Suprapubic skin (tissue), 4 donors: ENCODE results near the gene GALK2.

Experiments
- POLR2A ChIP-seq, 2 donors: fragments of 450-650 bp; IDR thresholded peaks; one replicate each; pipeline ENCODE4 v1.6.1; 2017; ENCODE audit warnings: antibody characterized with exemption in 2 of 2, mild to moderate bottlenecking in 2 of 2, moderate library complexity in 2 of 2
- POLR2AphosphoS5 ChIP-seq, 3 donors: sonication (generic); formaldehyde crosslinking; IDR thresholded peaks; one replicate each; pipeline ENCODE4 v1.6.1; 2017; ENCODE audit warnings: antibody characterized with exemption in 3 of 3

DNA sequence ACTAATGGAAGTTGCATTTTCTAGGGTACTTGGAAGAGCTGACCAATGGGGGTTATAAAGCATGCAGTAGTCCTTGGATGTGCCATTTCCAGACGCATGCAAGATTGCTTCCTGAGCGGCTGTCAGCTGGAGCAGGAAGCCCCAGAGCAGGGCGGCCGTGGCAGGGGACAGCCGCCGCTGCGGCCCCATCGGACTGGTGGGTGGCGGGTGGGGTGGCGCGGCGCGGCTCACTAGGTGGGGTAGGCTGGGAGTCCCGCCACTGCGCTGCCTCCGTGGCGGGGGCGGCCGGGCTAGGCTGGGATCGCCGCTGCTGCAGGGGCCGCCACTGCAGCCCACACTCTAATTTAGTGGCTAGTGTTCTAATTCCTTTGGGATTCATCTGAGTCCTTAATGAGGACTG lies 196.4 kb downstream of the GALK2 start:
- TF ChIP-seq POLR2AphosphoS5 (IDR thresholded peaks at IDR 0.05) (no peak), POLR2A (IDR thresholded peaks at IDR 0.05) (no peak)
